Ovary (tissue), 9 donors: ENCODE results near the gene MMP3. TPM values are rescaled to one million over a fixed set of nuclear protein-coding genes. Genes with fewer than 3 reads are reported as not detected.

ENCODE experiments used
- polyA plus RNA-seq, 2 donors: library from polyadenylated mRNA; stranded (reverse); fragments of 200-250 nt in 1 of 2; fragments of 350-450 nt in 1 of 2; fragmentation: Illumina TruSeq in 1 of 2; extraction: RNeasy Lipid Tissue Mini Kit (QIAGEN cat#74804) in 1 of 2; gene quantifications; one replicate each; pipeline ENCODE4 v1.2.3, GENCODE V29; 2013 to 2014
- total RNA-seq, 7 donors: library from RNA; depleted of rRNA in 2 of 7; stranded (reverse); fragments of >200 nt in 2 of 7; fragmentation: NEBNext Ultra II Directional in 3 of 7; extraction: Animal tissue kit (Norgen Biotek cat#: 25700) in 3 of 7; gene quantifications; one replicate each; pipeline versions ENCODE4 v1.1.0 to v1.2.4, GENCODE V29; 2016 to 2023
- donor health status: DM: no; HTN: no; CAD: no; lungs with moderate emphysema.
- donor health status: DM: no; HTN: no; CAD: no.
- donor health status: Bipolar disorder and iron deficiency.
- donor health status: DM: yes; HTN: yes; CAD: no.
- donor health status: DM: no; HTN: no; CAD: no.
- donor health status: DM: yes; HTN: yes; CAD: no.

Gene MMP3
- total and polyA plus RNA-seq, 9 donors = 0.04 to 0.37 (median 0.35) TPM; not detected in 6

Other genes with a start within 250 kb of the MMP3 start
- not detected for gene MMP20, start 218.3 kb downstream of the MMP3 start, total RNA-seq
- not detected for gene MMP20, start 218.3 kb downstream of the MMP3 start, polyA plus RNA-seq
- not detected for gene MMP27, start 137.8 kb downstream of the MMP3 start, total RNA-seq
- gene MMP27, start 137.8 kb downstream of the MMP3 start, polyA plus RNA-seq = under 1 TPM in 1 of 2 donors, not detected in 1; 0.12 TPM
- not detected for gene MMP8, start 118.7 kb downstream of the MMP3 start, total RNA-seq
- gene MMP8, start 118.7 kb downstream of the MMP3 start, polyA plus RNA-seq = under 1 TPM in 1 of 2 donors, not detected in 1; 0.02 TPM
- 1 to 10 TPM in 1 of 7 donors, not detected in 6; 1.1 TPM for gene MMP10, start 63.0 kb downstream of the MMP3 start, total RNA-seq
- gene MMP10, start 63.0 kb downstream of the MMP3 start, polyA plus RNA-seq = under 1 TPM in 1 of 2 donors, not detected in 1; 0.61 TPM
- gene MMP1, start 45.4 kb downstream of the MMP3 start, total RNA-seq = under 1 TPM in 1 of 7 donors, not detected in 6; 0.18 TPM
- gene MMP1, start 45.4 kb downstream of the MMP3 start, polyA plus RNA-seq = under 1 TPM in 1 of 2 donors, not detected in 1; 0.25 TPM
- gene MMP12, start 31.4 kb upstream of the MMP3 start, total RNA-seq = not detected
- gene MMP12, start 31.4 kb upstream of the MMP3 start, polyA plus RNA-seq = not detected
- gene MMP13, start 112.1 kb upstream of the MMP3 start, total RNA-seq = not detected
- gene MMP13, start 112.1 kb upstream of the MMP3 start, polyA plus RNA-seq = not detected
- 10 to 100 TPM; 14.5 to 45.4 (median 17.8) TPM for gene DCUN1D5, start 248.6 kb upstream of the MMP3 start, total RNA-seq
- 10 to 100 TPM; 13.8 to 22.0 TPM for gene DCUN1D5, start 248.6 kb upstream of the MMP3 start, polyA plus RNA-seq